Psoas muscle (tissue), 8 donors: ENCODE measurements around the gene SPECC1. TPM values are rescaled to one million over a fixed set of nuclear protein-coding genes. Genes with fewer than 3 reads are reported as not detected.

Experiments used
- ATAC-seq, 4 donors: fragments of 200-7000 bp; cut with Tn5 transposase; one replicate each; pipeline ENCODE4 v1.9.1; 2020; ENCODE audit warnings: moderate library complexity in 3 of 4, mild to moderate bottlenecking in 2 of 4
- DNase-seq, 2 donors: peaks; one replicate each; pipeline ENCODE4 v3.0.0-alpha.2; 2020
- H3K27ac ChIP-seq: fragments of 200-600 bp; one replicate; pipeline ENCODE4 v1.8.0; 2022
- H3K27me3 ChIP-seq, 3 donors: fragments of 200-600 bp in 1 of 3; one replicate each; pipeline versions ENCODE4 v1.6.1 to v1.8.0; 2013 to 2022; ENCODE audit warnings: low read length in 2 of 3, mild to moderate bottlenecking in 2 of 3, moderate library complexity in 1 of 3; ENCODE audit not compliant: insufficient read depth in 3 of 3
- H3K36me3 ChIP-seq, 2 donors: fragments of 200-600 bp in 1 of 2; one replicate each; pipeline versions ENCODE4 v1.6.1 to v1.8.0; 2013 to 2022; ENCODE audit warnings: low read depth in 1 of 2, mild to moderate bottlenecking in 1 of 2, moderate library complexity in 1 of 2; ENCODE audit not compliant: insufficient read depth in 1 of 2
- H3K4me1 ChIP-seq: fragments of 200-600 bp; one replicate; pipeline ENCODE4 v1.8.0; 2022
- H3K4me3 ChIP-seq: fragments of 200-600 bp; one replicate; pipeline ENCODE4 v1.8.0; 2022; ENCODE audit warnings: mild to moderate bottlenecking
- H3K9me3 ChIP-seq: fragments of 200-600 bp; one replicate; pipeline ENCODE4 v1.8.0; 2022
- WGBS, 3 donors: extraction: QIAGEN DNeasy Blood & Tissue Kit; methylation state at CpG; one replicate each; pipeline versions ENCODE4 v1.1.6 to v1.1.7; 2013; 5-methylcytosine and 5-hydroxymethylcytosine counted together
- intact Hi-C, 2 donors: fragments of 100-400 bp; cut with DNase I; formaldehyde crosslinking; loops; one replicate each; pipeline versions ENCODE4 v1.11.0 to v1.14.2; 2022
- polyA plus RNA-seq, 3 donors: library from polyadenylated mRNA; stranded (reverse); fragments of 200-250 nt; gene quantifications; one replicate each; pipeline ENCODE4 v1.2.3, GENCODE V29; 2013
- total RNA-seq, 4 donors: library from RNA; stranded (reverse); fragmentation: NEBNext Ultra II Directional in 2 of 4; extraction: Animal tissue kit (Norgen Biotek cat#: 25700) in 2 of 4; gene quantifications; one replicate each; pipeline versions ENCODE4 v1.2.1 to v1.2.4, GENCODE V29; 2021 to 2023
- TF ChIP-seq, protein P1 (sequence below): fragments of 200-600 bp; IDR thresholded peaks from one replicate; pipeline ENCODE4 v1.8.0; 2022; ENCODE audit warnings: antibody characterized with exemption
- donor health status: healthy with polysubstance abuse.
- donor health status: DM: no; HTN: no; CAD: no; lungs with moderate emphysema.
- donor health status: Bipolar disorder and iron deficiency.
- donor health status: healthy.
- donor health status: DM: yes; HTN: yes; CAD: no.
- donor health status: DM: no; HTN: no; CAD: no.
- donor health status: DM: no; HTN: no; CAD: no.
- donor health status: DM: yes; HTN: yes; CAD: no.

SPECC1 gene
- total and polyA plus RNA-seq, 7 donors = 2.0 to 11.3 (median 4.7) TPM

DNA sequence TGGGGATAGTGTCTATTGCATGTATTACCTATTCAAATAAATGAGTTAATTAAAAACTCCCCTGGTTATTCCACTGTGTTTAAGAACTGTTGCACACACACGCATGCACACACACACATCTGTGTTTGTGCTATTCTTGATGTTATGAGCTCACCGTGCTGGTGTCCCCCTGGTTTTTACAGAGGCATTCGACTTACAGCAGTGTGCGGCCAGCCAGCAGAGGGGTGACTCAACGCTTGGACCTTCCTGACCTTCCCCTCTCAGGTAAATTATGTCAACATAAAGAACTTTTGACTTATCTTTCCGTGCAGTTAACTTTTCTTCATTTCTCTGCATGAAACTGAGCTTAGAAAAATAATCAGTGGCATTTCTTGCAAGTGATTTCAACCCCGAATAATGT, 244.2 kb downstream of the SPECC1 start:
- intact Hi-C loops = no loop called here
- Histone ChIP-seq H3K36me3 (no peaks in the 10 kb centered on the region), H3K27ac (peak overlapping the region; percentile 53), H3K27me3 (no peaks in the 10 kb centered on the region), H3K4me1 (no peaks in the 10 kb centered on the region), H3K9me3 (peaks cover 3% of the 10 kb centered on the region), H3K4me3 (no peak overlapping the region)
- ATAC-seq = peak in 1 of 4 donors; percentile 53
- no peak for DNase-seq
- 58 to 65% (median 60%) methylated on average over 7 of the region's 7 CpGs for WGBS, 3 donors
- TF ChIP-seq, protein P1, sequence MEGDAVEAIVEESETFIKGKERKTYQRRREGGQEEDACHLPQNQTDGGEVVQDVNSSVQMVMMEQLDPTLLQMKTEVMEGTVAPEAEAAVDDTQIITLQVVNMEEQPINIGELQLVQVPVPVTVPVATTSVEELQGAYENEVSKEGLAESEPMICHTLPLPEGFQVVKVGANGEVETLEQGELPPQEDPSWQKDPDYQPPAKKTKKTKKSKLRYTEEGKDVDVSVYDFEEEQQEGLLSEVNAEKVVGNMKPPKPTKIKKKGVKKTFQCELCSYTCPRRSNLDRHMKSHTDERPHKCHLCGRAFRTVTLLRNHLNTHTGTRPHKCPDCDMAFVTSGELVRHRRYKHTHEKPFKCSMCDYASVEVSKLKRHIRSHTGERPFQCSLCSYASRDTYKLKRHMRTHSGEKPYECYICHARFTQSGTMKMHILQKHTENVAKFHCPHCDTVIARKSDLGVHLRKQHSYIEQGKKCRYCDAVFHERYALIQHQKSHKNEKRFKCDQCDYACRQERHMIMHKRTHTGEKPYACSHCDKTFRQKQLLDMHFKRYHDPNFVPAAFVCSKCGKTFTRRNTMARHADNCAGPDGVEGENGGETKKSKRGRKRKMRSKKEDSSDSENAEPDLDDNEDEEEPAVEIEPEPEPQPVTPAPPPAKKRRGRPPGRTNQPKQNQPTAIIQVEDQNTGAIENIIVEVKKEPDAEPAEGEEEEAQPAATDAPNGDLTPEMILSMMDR = no peak

DNA sequence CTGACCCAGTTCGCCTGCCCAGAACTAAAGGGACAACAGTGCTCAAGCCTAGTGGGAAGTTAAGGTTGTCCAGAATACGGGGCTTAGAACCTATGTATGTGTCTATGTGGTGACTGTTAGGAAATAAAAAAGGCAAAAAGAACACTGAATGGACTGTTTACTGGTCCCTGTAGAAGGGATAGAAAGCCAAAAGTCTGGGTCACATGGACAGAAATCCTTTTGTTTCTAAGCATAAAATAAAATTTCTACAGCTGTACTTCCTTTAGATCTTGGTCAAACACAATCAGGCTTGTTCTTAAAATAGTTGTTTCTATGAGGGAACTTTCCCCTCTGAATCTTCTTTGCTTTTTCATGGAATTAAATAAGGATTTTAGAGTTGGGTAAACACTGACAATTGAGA, 245.4 kb downstream of the SPECC1 start:
- WGBS, 3 donors = 42 to 80% (median 52%) methylated on average over 2 of the region's 2 CpGs
- peak in 2 of 4 donors; percentile 25 to 29 for ATAC-seq
- intact Hi-C loops = no loop called here
- Histone ChIP-seq H3K4me3 (no peak overlapping the region), H3K36me3 (no peaks in the 10 kb centered on the region), H3K9me3 (no peaks in the 10 kb centered on the region), H3K27ac (peak overlapping the region; percentile 55), H3K4me1 (no peaks in the 10 kb centered on the region), H3K27me3 (no peaks in the 10 kb centered on the region)
- TF ChIP-seq, protein P1 = no peak
- DNase-seq = no peak

DNA sequence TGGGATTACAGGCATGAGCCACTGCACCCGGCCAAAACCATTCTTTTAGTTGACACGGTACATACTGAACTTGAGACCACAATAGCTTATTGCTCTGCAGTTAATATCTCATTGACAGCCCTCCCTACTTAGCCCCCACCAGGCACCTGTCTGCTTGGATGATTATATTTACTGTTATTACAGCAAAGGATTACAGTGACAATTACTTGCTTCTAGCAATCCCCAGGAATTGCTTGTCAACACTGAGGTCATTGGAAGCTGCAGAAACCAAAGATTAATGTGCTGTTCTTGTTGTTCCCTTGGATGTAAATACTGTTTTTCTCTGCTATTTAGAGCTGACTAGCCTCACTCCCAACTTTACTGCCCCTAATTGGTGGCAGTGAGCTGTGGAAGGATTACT, 247.0 kb downstream of the SPECC1 start:
- no peaks in the 10 kb centered on the region for H3K27me3 ChIP-seq

DNA sequence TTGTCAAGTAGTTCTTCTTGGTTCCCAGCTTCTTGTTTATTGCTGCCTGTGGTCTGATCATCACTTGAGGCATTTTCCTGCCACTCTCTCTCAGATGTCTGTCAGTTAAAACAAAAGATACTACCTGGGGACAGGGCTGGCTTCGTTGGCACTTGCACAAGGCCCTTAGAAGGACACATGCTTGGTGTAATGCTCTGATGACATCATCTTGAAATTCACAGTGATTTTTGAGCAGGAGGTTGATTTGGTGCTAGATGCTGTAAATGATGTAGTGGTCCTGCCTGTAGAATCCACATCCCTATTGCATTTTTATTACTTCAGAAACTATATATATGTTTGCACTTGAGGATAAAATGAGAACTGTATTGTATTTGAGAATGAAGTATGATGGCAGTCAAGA, 247.8 kb downstream of the SPECC1 start:
- Histone ChIP-seq H3K27me3 (no peaks in the 10 kb centered on the region), H3K4me1 (no peaks in the 10 kb centered on the region), H3K4me3 (no peak overlapping the region), H3K36me3 (peaks cover 0 to 4% of the 10 kb centered on the region in 2 donors), H3K9me3 (no peaks in the 10 kb centered on the region), H3K27ac (peak overlapping the region; percentile 25)
- TF ChIP-seq, protein P1 = no peak
- intact Hi-C loops = no loop called here
- DNase-seq = no peak
- ATAC-seq = no peak
- WGBS, 3 donors = 66 to 75% (median 72%) methylated on average over 1 of the region's 1 CpG

More for the DNA sequence above, 247.0 kb downstream of the SPECC1 start:
- TF ChIP-seq, protein P1 = no peak
- DNase-seq = no peak
- no peaks in the 10 kb centered on the region for H3K9me3 ChIP-seq
- H3K36me3 ChIP-seq = peaks cover 0 to 4% of the 10 kb centered on the region in 2 donors
- no peak overlapping the region for H3K4me3 ChIP-seq
- WGBS, 3 donors = 24 to 39% (median 39%) methylated on average over 2 of the region's 2 CpGs
- peak overlapping the region; percentile 25 for H3K27ac ChIP-seq
- ATAC-seq = peak in 3 of 4 donors; percentile 60 to 82 (median 73)
- no peaks in the 10 kb centered on the region for H3K4me1 ChIP-seq
- intact Hi-C loops = no loop called here

DNA sequence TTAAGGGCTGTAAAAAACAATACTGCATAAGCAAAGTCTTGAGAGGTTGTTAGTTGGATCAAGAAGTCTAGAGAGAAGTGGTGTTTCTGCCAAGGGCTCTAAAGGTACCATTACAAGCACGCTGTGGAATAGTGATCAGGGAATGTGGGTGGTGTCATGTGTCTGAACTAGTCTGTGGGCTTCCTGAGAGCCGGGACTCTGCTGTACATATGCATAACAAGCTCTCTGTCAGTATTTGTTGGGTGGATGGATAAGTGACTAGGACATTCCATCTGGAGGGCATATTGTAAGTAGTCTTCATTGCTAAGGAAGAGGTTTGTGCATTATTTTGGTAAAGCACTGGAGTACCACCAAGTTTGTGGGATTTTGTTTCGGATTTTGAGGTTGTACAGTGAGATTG, 248.6 kb downstream of the SPECC1 start:
- peak overlapping the region; percentile 25 for H3K27ac ChIP-seq
- H3K27me3 ChIP-seq = no peaks in the 10 kb centered on the region
- H3K4me1 ChIP-seq = no peaks in the 10 kb centered on the region
- WGBS, 3 donors = 71 to 77% (median 73%) methylated on average over 3 of the region's 3 CpGs
- intact Hi-C loops = no loop called here
- H3K9me3 ChIP-seq = no peaks in the 10 kb centered on the region
- H3K36me3 ChIP-seq = peaks cover 0 to 4% of the 10 kb centered on the region in 2 donors
- TF ChIP-seq, protein P1 = no peak
- DNase-seq = no peak
- no peak overlapping the region for H3K4me3 ChIP-seq
- no peak for ATAC-seq
